Erythroblast (primary cell): ENCODE data around the gene PRKG1.

Experiments used
- GATA1 ChIP-seq: IDR thresholded peaks from 2 replicates; pipeline ENCODE4 v1.6.1; 2011; ENCODE audit warnings: low read depth, mild to moderate bottlenecking, control low read depth, low read length, moderate library complexity
- POLR2A ChIP-seq: IDR thresholded peaks from 2 replicates; pipeline ENCODE4 v1.6.1; 2011; ENCODE audit warnings: mild to moderate bottlenecking, low read length

- TF ChIP-seq POLR2A = no peak
- no peak for TF ChIP-seq GATA1
Measured at GRCh38 chr10:51547941-51548340, 473.7 kb downstream of the PRKG1 start.
